ENCODE data around the gene CACNA1H. TPM values are rescaled to one million over a fixed set of nuclear protein-coding genes. Genes with fewer than 3 reads are reported as not detected.

The CACNA1H gene
- total RNA-seq, 4 donors from 2014 or later, result 17.0 to 63.6 (median 39.5) TPM

- H3K27ac ChIP-seq, result no peak overlapping the region
- no peak for DNase-seq
- no peak overlapping the region for H3K4me3 ChIP-seq
- 27% methylated on average over 13 of the region's 30 CpGs; no CpG with 5 or more reads in 1 of the 2 donors for WGBS, 2 donors (ENCODE audit: low coverage in 1 of 2)
- intact Hi-C loops (cut with DNase I; ENCODE audit: low total_unique reads), result no loop called here
- H3K36me3 ChIP-seq, result no peaks in the 10 kb centered on the region
- in situ Hi-C loops (cut with MboI; ENCODE audit: low pct_ligation_motif_present in 1 of 4, low pct_unique_long_range_greater_than_20kb in 1 of 4, low sequenced_read_pairs in 3 of 4), result no loop called here
- H3K9me3 ChIP-seq, result no peaks in the 10 kb centered on the region
- H3K27me3 ChIP-seq, result peaks cover 46% of the 10 kb centered on the region
- H3K4me1 ChIP-seq, result peaks cover 0 to 4% (median 2%) of the 10 kb centered on the region in 4 donors
- TF ChIP-seq POLR2AphosphoS5 (IDR thresholded peaks at IDR 0.05), result no peak
- TF ChIP-seq POLR2A (IDR thresholded peaks at IDR 0.05), result no peak
- no peak for TF ChIP-seq EP300 (IDR thresholded peaks at IDR 0.05; ENCODE audit: low read depth)
- TF ChIP-seq CTCF (IDR thresholded peaks at IDR 0.05), result no peak
These were observed 18.9 kb upstream of the CACNA1H start for GRCh38 chr16:1133810-1134520.

DNA sequence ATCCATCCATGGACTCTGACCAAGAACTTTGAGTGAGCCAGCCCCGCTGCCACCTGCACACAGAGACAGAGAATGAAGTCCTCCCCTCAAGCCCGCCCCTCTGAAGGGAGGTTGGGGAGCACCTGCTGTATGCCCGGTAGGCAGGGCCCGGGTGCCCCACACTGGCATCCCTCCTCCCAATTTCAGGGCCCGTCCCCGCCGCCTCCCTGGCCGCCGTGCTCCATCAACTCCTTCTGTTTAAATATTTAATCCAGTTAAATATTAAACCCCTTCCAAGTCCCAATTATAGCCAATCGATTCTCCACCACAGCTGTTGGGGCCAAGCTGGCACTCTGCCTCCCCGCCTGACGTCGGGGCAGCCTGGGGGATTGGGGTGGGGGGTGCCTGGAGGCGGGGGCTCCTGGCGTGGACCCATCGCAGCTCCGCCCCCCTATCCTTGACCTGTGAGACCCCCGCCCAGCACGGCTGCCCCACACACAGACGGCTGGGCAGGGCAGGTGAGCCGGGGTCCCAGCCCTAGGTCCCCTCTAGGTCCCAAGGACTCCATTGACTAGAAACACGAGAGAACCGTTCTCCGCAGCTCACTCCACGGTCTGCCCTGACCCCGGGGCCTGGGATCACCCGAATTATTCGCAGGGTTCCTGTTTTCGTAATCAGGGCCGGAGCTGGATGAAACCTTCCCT is 18.0 kb upstream of the CACNA1H start:
- H3K27me3 ChIP-seq, result peaks cover 48% of the 10 kb centered on the region
- in situ Hi-C loops (cut with MboI; ENCODE audit: low pct_ligation_motif_present in 1 of 4, low pct_unique_long_range_greater_than_20kb in 1 of 4, low sequenced_read_pairs in 3 of 4) (no loop called here), intact Hi-C loops (cut with DNase I; ENCODE audit: low total_unique reads) (no loop called here)
- peaks cover 0 to 4% (median 2%) of the 10 kb centered on the region in 4 donors for H3K4me1 ChIP-seq
- H3K4me3 ChIP-seq, result no peak overlapping the region
- TF ChIP-seq POLR2A (IDR thresholded peaks at IDR 0.05) (no peak), POLR2AphosphoS5 (IDR thresholded peaks at IDR 0.05) (no peak), EP300 (IDR thresholded peaks at IDR 0.05; ENCODE audit: low read depth) (no peak), CTCF (IDR thresholded peaks at IDR 0.05) (no peak)
- DNase-seq, result no peak
- no peaks in the 10 kb centered on the region for H3K9me3 ChIP-seq
- H3K36me3 ChIP-seq, result no peaks in the 10 kb centered on the region
- 32 to 52% methylated on average over 5 to 27 of the region's 30 CpGs for WGBS, 2 donors (ENCODE audit: low coverage in 1 of 2)
- H3K27ac ChIP-seq, result no peak overlapping the region

DNA sequence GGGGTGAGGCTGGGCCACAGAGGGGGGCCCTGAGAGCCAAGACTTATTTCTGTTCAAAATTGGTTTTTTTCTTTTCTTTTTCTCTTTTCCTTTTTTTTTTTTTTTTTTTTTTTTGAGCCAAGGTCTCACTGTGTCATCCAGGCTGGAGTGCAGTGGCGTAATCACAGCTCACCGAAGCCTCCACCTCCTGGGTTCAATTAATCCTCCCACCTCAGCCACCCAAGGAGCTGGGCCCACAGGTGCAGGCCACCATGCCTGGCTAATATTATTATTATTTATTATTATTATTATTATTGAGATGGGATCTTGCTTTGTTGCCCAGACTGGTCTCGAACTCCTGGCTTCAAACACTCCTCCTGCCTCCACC is 17.5 kb upstream of the CACNA1H start:
- H3K27ac ChIP-seq, result no peak overlapping the region
- 67 to 69% methylated on average over 3 of the region's 3 CpGs for WGBS, 2 donors (ENCODE audit: low coverage in 1 of 2)
- TF ChIP-seq EP300 (IDR thresholded peaks at IDR 0.05; ENCODE audit: low read depth) (no peak), POLR2A (IDR thresholded peaks at IDR 0.05) (no peak), CTCF (IDR thresholded peaks at IDR 0.05) (no peak), POLR2AphosphoS5 (IDR thresholded peaks at IDR 0.05) (no peak)
- H3K9me3 ChIP-seq, result no peaks in the 10 kb centered on the region
- in situ Hi-C loops (cut with MboI; ENCODE audit: low pct_ligation_motif_present in 1 of 4, low pct_unique_long_range_greater_than_20kb in 1 of 4, low sequenced_read_pairs in 3 of 4) (no loop called here), intact Hi-C loops (cut with DNase I; ENCODE audit: low total_unique reads) (no loop called here)
- H3K27me3 ChIP-seq, result peaks cover 51% of the 10 kb centered on the region
- H3K4me1 ChIP-seq, result peaks cover 0 to 4% (median 2%) of the 10 kb centered on the region in 4 donors
- no peaks in the 10 kb centered on the region for H3K36me3 ChIP-seq
- no peak for DNase-seq
- no peak overlapping the region for H3K4me3 ChIP-seq

DNA sequence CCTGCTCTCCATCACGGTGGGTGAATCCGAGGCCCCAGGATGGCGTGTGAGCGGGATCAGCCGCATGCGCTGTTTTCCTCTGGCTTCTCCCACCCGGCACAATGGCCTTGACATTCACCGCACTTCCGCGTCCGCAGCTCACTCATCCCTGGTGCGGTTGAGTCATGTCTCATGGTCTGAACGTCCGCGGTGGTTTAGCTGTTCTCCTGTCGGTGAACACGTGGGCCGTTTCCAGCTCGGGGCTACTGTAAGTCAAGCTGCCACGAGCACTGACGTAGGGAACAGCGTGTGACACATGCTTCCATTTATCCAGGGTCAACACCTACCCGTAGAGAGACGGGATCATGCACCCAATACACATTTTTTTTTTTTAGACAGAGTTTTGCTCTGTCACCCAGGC is 15.3 kb upstream of the CACNA1H start:
- H3K27me3 ChIP-seq, result peaks cover 61% of the 10 kb centered on the region
- 60 to 85% methylated on average over 5 to 24 of the region's 24 CpGs for WGBS, 2 donors (ENCODE audit: low coverage in 1 of 2)
- H3K4me3 ChIP-seq, result no peak overlapping the region
- H3K27ac ChIP-seq, result no peak overlapping the region
- TF ChIP-seq CTCF (IDR thresholded peaks at IDR 0.05) (no peak), EP300 (IDR thresholded peaks at IDR 0.05; ENCODE audit: low read depth) (no peak), POLR2AphosphoS5 (IDR thresholded peaks at IDR 0.05) (no peak), POLR2A (IDR thresholded peaks at IDR 0.05) (no peak)
- DNase-seq, result no peak
- intact Hi-C loops (cut with DNase I; ENCODE audit: low total_unique reads), result no loop called here
- H3K9me3 ChIP-seq, result no peaks in the 10 kb centered on the region
- no peaks in the 10 kb centered on the region for H3K36me3 ChIP-seq
- peaks cover 0 to 4% (median 2%) of the 10 kb centered on the region in 4 donors for H3K4me1 ChIP-seq
- in situ Hi-C loops (cut with MboI; ENCODE audit: low pct_ligation_motif_present in 1 of 4, low pct_unique_long_range_greater_than_20kb in 1 of 4, low sequenced_read_pairs in 3 of 4), result no loop called here
